Rectal smooth muscle tissue (tissue), 1 donor: ENCODE measurements around the gene TEX29.

Source experiments
- H3K27ac ChIP-seq: one replicate; pipeline ENCODE4 v1.7.0; 2013; ENCODE audit warnings: low read depth, low read length, inconsistent platforms
- H3K27me3 ChIP-seq: one replicate; pipeline ENCODE4 v1.7.0; 2013; ENCODE audit warnings: low read length; ENCODE audit not compliant: control insufficient read depth, insufficient read depth
- H3K36me3 ChIP-seq: one replicate; pipeline ENCODE4 v1.7.0; 2013; ENCODE audit warnings: low read length; ENCODE audit not compliant: control insufficient read depth, insufficient read depth
- H3K4me1 ChIP-seq: one replicate; pipeline ENCODE4 v1.7.0; 2013; ENCODE audit warnings: low read length; ENCODE audit not compliant: control insufficient read depth, insufficient read depth
- H3K4me3 ChIP-seq: one replicate; pipeline ENCODE4 v1.7.0; 2013; ENCODE audit warnings: low read length
- H3K9ac ChIP-seq: one replicate; pipeline ENCODE4 v1.7.0; 2013; ENCODE audit warnings: low read length

Gene TEX29

DNA sequence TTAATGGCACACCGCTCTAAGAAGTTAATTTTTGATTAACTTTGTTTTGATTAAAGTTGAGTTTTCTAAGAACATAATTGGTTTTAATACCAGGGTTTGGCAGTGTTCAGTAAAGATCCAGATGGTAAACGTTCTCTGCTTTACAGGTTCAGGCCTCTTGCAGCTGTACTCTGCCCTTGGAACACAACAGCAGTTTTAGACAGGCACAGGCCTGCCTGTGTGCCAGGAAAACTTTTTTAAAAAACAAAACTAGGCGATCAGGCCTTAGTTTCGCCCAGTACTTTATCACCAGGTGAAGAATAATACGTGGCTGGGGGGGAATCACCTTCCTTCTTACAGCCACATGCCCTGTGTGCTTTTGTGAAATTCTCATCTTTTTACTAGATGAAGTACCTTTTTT, 38.0 kb upstream of the TEX29 start:
- H3K27me3 ChIP-seq, result no peaks in the 10 kb centered on the region
- peaks cover 38% of the 10 kb centered on the region for H3K36me3 ChIP-seq
- H3K9ac ChIP-seq, result no peak overlapping the region
- H3K4me1 ChIP-seq, result peaks cover 18% of the 10 kb centered on the region
- H3K27ac ChIP-seq, result peak overlapping the region; percentile 90
- no peak overlapping the region for H3K4me3 ChIP-seq

- peaks cover 18% of the 10 kb centered on the region for H3K4me1 ChIP-seq
- H3K27ac ChIP-seq, result peak overlapping the region; percentile 90
- peaks cover 34% of the 10 kb centered on the region for H3K36me3 ChIP-seq
Measured at GRCh38 chr13:111282997-111283396, 37.4 kb upstream of the TEX29 start.

GRCh38 chr13:111283457-111283856, 37.0 kb upstream of the TEX29 start:
- Histone ChIP-seq H3K27me3 (no peaks in the 10 kb centered on the region), H3K4me3 (no peak overlapping the region), H3K27ac (no peak overlapping the region), H3K4me1 (peaks cover 18% of the 10 kb centered on the region), H3K36me3 (peaks cover 33% of the 10 kb centered on the region), H3K9ac (no peak overlapping the region)

More at GRCh38 chr13:111282997-111283396, 37.4 kb upstream of the TEX29 start:
- no peak overlapping the region for H3K9ac ChIP-seq
- no peak overlapping the region for H3K4me3 ChIP-seq
- no peaks in the 10 kb centered on the region for H3K27me3 ChIP-seq

- H3K4me3 ChIP-seq, result no peak overlapping the region
- peaks cover 18% of the 10 kb centered on the region for H3K4me1 ChIP-seq
- H3K27me3 ChIP-seq, result no peaks in the 10 kb centered on the region
- H3K27ac ChIP-seq, result peak overlapping the region; percentile 14
- peaks cover 31% of the 10 kb centered on the region for H3K36me3 ChIP-seq
- no peak overlapping the region for H3K9ac ChIP-seq
Measured at GRCh38 chr13:111283991-111284390, 36.5 kb upstream of the TEX29 start.

DNA sequence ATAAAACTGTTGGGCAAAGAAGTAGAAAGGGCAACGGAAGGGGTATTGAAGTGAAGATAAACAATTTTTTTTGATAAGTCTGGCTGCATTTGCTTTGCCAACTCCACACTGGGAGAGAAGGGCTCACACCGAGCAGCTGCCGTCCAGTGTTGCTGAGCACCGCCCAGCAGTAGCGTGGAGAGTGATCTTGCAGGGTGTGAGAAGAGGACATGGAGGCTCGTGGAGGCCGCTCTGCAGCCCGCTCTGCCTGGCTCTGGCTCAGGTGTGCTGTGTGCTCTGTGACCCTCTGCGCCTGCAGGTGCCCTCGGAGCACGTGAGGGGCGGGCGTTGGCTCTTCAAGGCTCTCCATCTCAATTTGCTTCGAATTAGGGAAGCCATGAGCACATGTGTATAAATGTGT, 35.9 kb upstream of the TEX29 start:
- no peaks in the 10 kb centered on the region for H3K27me3 ChIP-seq
- H3K27ac ChIP-seq, result no peak overlapping the region
- H3K4me3 ChIP-seq, result no peak overlapping the region
- no peak overlapping the region for H3K9ac ChIP-seq
- peaks cover 35% of the 10 kb centered on the region for H3K36me3 ChIP-seq
- peaks cover 18% of the 10 kb centered on the region for H3K4me1 ChIP-seq

DNA sequence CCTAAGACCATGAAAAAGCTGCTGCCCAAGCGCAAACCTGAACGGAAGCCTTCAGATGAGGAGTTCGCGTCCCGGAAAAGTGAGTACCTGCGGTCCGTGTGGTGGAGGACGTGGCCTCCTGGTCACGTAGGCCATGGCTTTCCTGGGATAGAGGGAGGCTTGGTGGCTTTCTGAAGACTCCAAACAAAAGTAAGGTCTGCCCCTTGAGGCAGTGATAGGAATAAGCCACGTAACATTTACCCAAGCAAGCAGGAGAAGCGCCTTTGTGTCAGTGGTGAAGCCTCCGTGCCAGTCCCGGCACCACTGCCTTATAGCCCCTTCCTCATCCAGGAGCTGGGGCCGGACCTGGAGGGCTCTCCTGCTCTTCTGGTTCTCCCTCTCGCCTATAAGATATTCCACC, 34.3 kb upstream of the TEX29 start:
- Histone ChIP-seq H3K4me1 (peaks cover 18% of the 10 kb centered on the region), H3K27me3 (no peaks in the 10 kb centered on the region), H3K9ac (no peak overlapping the region), H3K4me3 (no peak overlapping the region), H3K36me3 (peaks cover 37% of the 10 kb centered on the region), H3K27ac (no peak overlapping the region)

DNA sequence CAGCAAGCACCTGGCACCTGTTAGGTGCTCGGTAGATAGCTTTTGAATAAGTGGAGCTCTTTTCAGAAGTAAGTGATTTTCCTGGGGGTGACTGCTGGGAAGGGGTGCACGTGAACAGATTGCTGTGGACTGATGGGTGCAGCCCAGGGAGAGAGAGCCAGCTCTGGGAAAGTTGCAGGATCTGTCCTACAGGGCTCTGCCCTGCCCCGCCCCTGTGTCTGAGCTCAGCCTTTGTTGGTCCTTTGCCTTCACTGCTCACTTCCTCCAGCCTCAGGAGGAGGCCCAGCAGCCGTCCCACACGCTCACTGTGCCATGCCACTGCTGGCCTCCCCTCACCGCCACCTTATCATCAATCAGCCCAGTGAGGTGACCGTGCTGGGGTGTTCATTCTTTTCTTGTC, 33.7 kb upstream of the TEX29 start:
- H3K4me3 ChIP-seq, result no peak overlapping the region
- no peak overlapping the region for H3K9ac ChIP-seq
- no peaks in the 10 kb centered on the region for H3K27me3 ChIP-seq
- peaks cover 12% of the 10 kb centered on the region for H3K4me1 ChIP-seq
- no peak overlapping the region for H3K27ac ChIP-seq
- H3K36me3 ChIP-seq, result peaks cover 41% of the 10 kb centered on the region

GRCh38 chr13:111287201-111287600, 33.2 kb upstream of the TEX29 start:
- Histone ChIP-seq H3K36me3 (peaks cover 45% of the 10 kb centered on the region), H3K9ac (no peak overlapping the region)

DNA sequence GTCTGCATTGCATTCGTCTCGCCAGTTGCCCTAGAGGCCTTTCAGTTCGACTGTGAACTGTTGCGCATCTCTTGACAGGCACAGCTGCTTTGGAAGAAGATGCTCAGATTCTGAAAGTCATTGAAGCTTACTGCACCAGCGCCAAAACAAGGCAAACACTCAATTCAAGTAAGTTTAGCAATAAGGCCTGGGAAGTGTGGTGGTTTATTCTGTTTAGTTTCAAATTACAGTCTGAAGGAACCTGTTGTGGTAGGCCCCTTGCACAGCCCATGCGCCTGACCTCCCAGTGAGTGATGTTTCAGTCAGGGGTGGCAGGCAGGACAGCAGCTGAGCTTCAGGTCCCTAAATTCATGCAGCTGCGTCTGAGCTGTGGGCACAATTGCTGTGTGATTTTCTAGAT, 32.2 kb upstream of the TEX29 start:
- Histone ChIP-seq H3K27me3 (no peaks in the 10 kb centered on the region), H3K4me1 (no peaks in the 10 kb centered on the region), H3K4me3 (no peak overlapping the region), H3K9ac (no peak overlapping the region), H3K36me3 (peaks cover 52% of the 10 kb centered on the region), H3K27ac (no peak overlapping the region)

More at GRCh38 chr13:111287201-111287600, 33.2 kb upstream of the TEX29 start:
- no peaks in the 10 kb centered on the region for H3K27me3 ChIP-seq
- no peak overlapping the region for H3K27ac ChIP-seq
- H3K4me3 ChIP-seq, result no peak overlapping the region
- peaks cover 8% of the 10 kb centered on the region for H3K4me1 ChIP-seq

DNA sequence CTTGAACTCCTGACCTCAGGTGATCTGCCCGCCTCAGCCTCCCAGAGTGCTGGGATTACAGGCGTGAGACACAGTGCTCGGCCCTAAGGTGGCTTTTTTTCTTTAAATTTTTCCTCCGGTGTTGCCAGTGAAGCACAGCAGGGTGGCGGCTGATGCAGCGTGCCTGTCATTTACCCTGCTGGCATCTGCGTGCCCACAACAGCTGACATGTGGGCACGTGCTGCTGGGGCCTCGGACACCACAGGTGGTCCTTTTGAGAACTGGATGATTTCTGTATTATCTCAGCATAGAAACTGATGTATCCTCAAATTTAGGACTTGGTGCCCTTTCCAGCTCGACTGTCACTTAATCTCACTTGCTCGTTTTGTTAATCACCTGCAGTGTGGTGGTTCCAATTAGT, 31.2 kb upstream of the TEX29 start:
- Histone ChIP-seq H3K4me1 (no peaks in the 10 kb centered on the region), H3K4me3 (no peak overlapping the region), H3K27ac (no peak overlapping the region), H3K9ac (no peak overlapping the region), H3K36me3 (peaks cover 46% of the 10 kb centered on the region), H3K27me3 (no peaks in the 10 kb centered on the region)

DNA sequence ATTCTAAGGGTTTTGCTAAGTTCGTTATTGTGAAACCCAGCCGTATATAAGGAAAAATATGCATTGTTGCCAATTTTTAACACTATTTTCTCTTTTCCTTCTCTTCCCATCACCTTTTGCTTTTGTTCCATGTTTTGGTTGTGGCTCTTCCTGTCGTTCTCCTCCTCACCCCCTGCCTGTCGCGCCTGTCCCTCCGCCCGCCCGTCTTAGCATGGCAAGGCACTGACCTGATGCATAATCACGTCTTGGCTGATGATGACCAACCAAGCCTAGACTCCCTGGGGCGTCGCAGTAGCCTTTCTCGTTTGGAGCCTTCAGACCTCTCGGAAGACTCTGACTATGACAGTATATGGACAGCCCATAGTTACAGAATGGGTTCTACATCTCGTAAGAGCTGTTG, 28.5 kb upstream of the TEX29 start:
- Histone ChIP-seq H3K9ac (no peak overlapping the region), H3K36me3 (peaks cover 33% of the 10 kb centered on the region), H3K4me3 (no peak overlapping the region), H3K27me3 (no peaks in the 10 kb centered on the region), H3K27ac (no peak overlapping the region), H3K4me1 (no peaks in the 10 kb centered on the region)

DNA sequence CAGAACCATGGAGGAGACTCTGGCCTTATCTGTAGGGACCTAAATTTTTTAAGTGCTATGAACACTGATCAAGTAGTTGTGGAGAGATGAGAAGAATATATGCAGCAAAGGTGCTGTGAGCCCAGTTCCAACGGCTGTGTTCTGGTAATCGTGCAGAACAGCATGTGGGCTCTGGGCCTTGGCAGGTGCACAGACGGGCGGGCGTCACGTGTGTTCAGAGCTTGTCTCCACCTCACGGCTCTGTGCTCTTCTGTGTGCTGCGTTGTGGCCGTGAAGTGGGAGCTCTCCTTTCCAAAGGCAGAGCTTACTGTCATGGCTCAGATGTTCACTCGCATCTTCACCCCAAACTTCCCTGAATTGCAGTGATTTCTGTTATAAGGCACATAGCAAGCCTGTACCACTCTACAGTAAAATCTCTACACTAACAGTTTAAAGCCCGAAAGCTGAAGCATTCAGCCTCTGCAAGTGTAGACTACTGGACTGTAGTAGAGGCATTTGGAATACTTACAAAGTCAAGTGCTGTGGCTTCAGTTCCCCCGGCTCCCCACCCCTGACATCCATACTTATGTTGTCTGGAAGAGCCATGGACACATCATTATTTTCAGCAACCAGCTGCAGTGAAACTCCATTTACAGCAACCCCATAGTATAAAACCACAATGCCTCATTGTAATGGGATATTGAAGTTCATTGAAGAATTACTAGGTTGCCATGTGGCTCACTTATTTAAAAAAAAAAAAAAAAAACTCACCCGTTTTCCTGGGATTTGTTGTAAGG, 27.5 kb upstream of the TEX29 start:
- Histone ChIP-seq H3K27ac (no peak overlapping the region), H3K4me1 (no peaks in the 10 kb centered on the region), H3K9ac (no peak overlapping the region), H3K36me3 (peaks cover 29% of the 10 kb centered on the region), H3K27me3 (no peaks in the 10 kb centered on the region), H3K4me3 (no peak overlapping the region)

DNA sequence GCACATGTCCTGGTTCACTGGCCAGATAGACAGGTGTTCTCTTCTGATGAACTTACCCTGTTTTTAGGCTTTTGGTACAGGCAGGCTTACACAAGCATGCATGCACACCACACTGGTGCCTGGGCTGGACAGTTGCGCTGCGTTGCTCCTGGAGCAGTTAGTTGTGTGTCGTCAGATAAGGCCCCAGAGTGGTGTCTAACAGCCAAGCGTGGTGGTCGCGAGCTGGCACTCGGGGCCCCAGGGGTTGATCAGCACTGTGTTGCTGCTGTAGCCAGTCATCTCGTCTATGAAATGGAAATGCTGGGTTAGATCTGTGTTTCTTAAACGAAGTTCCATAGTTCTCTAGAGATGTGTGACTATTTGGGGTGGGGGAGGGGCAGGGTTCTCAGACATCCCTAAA, 24.6 kb upstream of the TEX29 start:
- Histone ChIP-seq H3K4me3 (no peak overlapping the region), H3K9ac (no peak overlapping the region), H3K27ac (no peak overlapping the region), H3K36me3 (peaks cover 29% of the 10 kb centered on the region), H3K4me1 (no peaks in the 10 kb centered on the region), H3K27me3 (no peaks in the 10 kb centered on the region)
